ENCODE measurements around the gene AKAP6. TPM values are rescaled to one million over a fixed set of nuclear protein-coding genes. Genes with fewer than 3 reads are reported as not detected.

Gene AKAP6
- total and polyA plus RNA-seq, 2 of the 8 experiments (the other 6 are each of a cell fraction or from before 2014, with no cell fraction given) = 0.09 to 0.89 TPM

GRCh38 chr14:32696325-32697091 lies 367.4 kb downstream of the AKAP6 start:
- H3K23ac ChIP-seq (ENCODE audit: insufficient read length) = no peak overlapping the region
- no peaks in the 10 kb centered on the region for H3K36me3 ChIP-seq (ENCODE audit: control insufficient read depth in 2 of 4, insufficient read depth in 4 of 4, low read length in 3 of 4)
- FAIRE-seq (no peak), DNase-seq (ENCODE audit: low read depth in 1 of 2, low spot score in 2 of 2) (no peak)
- no peaks in the 10 kb centered on the region for H3K9me3 ChIP-seq (ENCODE audit: insufficient read depth in 2 of 2, low read depth in 1 of 2, low read length in 1 of 2)
- no peak overlapping the region for H3K56ac ChIP-seq (replicated peaks; ENCODE audit: insufficient read length, low read depth, low read length)
- no peak overlapping the region for H2BK5ac ChIP-seq (ENCODE audit: low read depth, low read length)
- no peak overlapping the region for H2AFZ ChIP-seq (ENCODE audit: low read length)
- no peaks in the 10 kb centered on the region for H3K79me2 ChIP-seq (ENCODE audit: control insufficient read depth in 1 of 2, insufficient read depth in 2 of 2, low read length in 2 of 2)
- H3K4me1 ChIP-seq (replicated peaks in 1 of 4; ENCODE audit: control insufficient read depth in 3 of 4, insufficient read depth in 4 of 4, low read length in 3 of 4) = no peaks in the 10 kb centered on the region
- no peak overlapping the region for H3K18ac ChIP-seq (ENCODE audit: extremely low read depth, low read length)
- H4K8ac ChIP-seq (ENCODE audit: extremely low read depth, insufficient read depth, low read length) = no peak overlapping the region
- ChIA-PET POLR2A (ENCODE audit: partially characterized antibody) (no interaction called here), CTCF (ENCODE audit: partially characterized antibody) (no interaction called here)
- no peaks in the 10 kb centered on the region for H3K23me2 ChIP-seq (ENCODE audit: low read depth, low read length)
- no peak overlapping the region for H3K14ac ChIP-seq (ENCODE audit: insufficient read length)
- 92% methylated on average over 3 of the region's 3 CpGs; no CpG with 5 or more reads in 1 of the 2 experiments for WGBS, 2 experiments (ENCODE audit: extremely low coverage in 1 of 2, insufficient coverage in 1 of 2, insufficient read length in 1 of 2, insufficient replicate concordance in 2 of 2, low coverage in 1 of 2, low lambda C conversion rate in 2 of 2, missing lambda C conversion rate in 1 of 2)
- H3K27me3 ChIP-seq (replicated peaks in 1 of 4; ENCODE audit: control insufficient read depth in 3 of 4, extremely low read depth in 1 of 4, insufficient read depth in 3 of 4, low read length in 3 of 4) = no peaks in the 10 kb centered on the region
- H4K91ac ChIP-seq (replicated peaks; ENCODE audit: insufficient read length, low read length) = no peak overlapping the region
- no peaks in the 10 kb centered on the region for H4K20me1 ChIP-seq (replicated peaks in 1 of 2; ENCODE audit: control insufficient read depth in 1 of 2, insufficient read depth in 2 of 2, low read length in 2 of 2)
- H2BK120ac ChIP-seq (replicated peaks; ENCODE audit: low read depth, low read length) = no peak overlapping the region
- no peak overlapping the region for H2BK12ac ChIP-seq (ENCODE audit: low read depth, low read length)
- H3K79me1 ChIP-seq (ENCODE audit: low read depth, low read length) = no peaks in the 10 kb centered on the region
- H2BK15ac ChIP-seq (ENCODE audit: low read length) = no peak overlapping the region
- no peak overlapping the region for H3K4ac ChIP-seq (replicated peaks; ENCODE audit: insufficient read length, low read depth, low read length)
- no peak overlapping the region for H3K9ac ChIP-seq (replicated peaks in 1 of 4; ENCODE audit: extremely low read depth in 1 of 4, low read depth in 3 of 4, low read length in 3 of 4)
- H3K4me2 ChIP-seq (ENCODE audit: insufficient read depth in 1 of 2, low read depth in 2 of 2, low read length in 2 of 2) = no peak overlapping the region
- no peak overlapping the region for H2AK5ac ChIP-seq (ENCODE audit: low read depth, low read length)
- H2BK20ac ChIP-seq (ENCODE audit: low read length) = no peak overlapping the region
- no peak overlapping the region for H3K4me3 ChIP-seq (ENCODE audit: extremely low read depth in 1 of 4, insufficient read depth in 2 of 4, low read depth in 3 of 4, low read length in 4 of 4)
- H4K5ac ChIP-seq (ENCODE audit: insufficient read length, low read depth, low read length) = no peak overlapping the region
- H3K27ac ChIP-seq (ENCODE audit: low read depth, low read length) = no peak overlapping the region
- TF ChIP-seq SIRT6 (IDR thresholded peaks at IDR 0.05; ENCODE audit: low read length) (no peak), USF2 (IDR thresholded peaks at IDR 0.05; ENCODE audit: low read length) (no peak), SIN3A (conservative IDR thresholded peaks at IDR 0.05 in 1 of 2, IDR thresholded peaks at IDR 0.05 in 1 of 2; ENCODE audit: low read depth in 1 of 2, low read length in 2 of 2) (no peak), CTBP2 (IDR thresholded peaks at IDR 0.05; ENCODE audit: borderline replicate concordance, insufficient read depth, insufficient read length, low read length) (no peak), ZNF274 (IDR thresholded peaks at IDR 0.05; ENCODE audit: borderline replicate concordance, extremely low read depth, low read length) (no peak), KDM1A (IDR thresholded peaks at IDR 0.05; ENCODE audit: borderline replicate concordance, low read length) (no peak), EGR1 (IDR thresholded peaks at IDR 0.05; ENCODE audit: borderline replicate concordance, low read depth, low read length) (no peak), MAFK (IDR thresholded peaks at IDR 0.05; ENCODE audit: low read depth, low read length) (no peak), YY1 (IDR thresholded peaks at IDR 0.05; ENCODE audit: low read depth, low read length) (no peak), JUND (IDR thresholded peaks at IDR 0.05; ENCODE audit: low read length) (no peak), TCF12 (IDR thresholded peaks at IDR 0.05; ENCODE audit: low read depth, low read length) (no peak), CEBPB (IDR thresholded peaks at IDR 0.05; ENCODE audit: low read depth, low read length) (no peak), RFX5 (IDR thresholded peaks at IDR 0.05; ENCODE audit: borderline replicate concordance, low read depth, low read length) (no peak)
